Measurements from ENCODE around the gene DYDC1.
A peak's percentile ranks its signal among the peaks of the same experiment; 100 is the strongest.

DYDC1 gene

DNA sequence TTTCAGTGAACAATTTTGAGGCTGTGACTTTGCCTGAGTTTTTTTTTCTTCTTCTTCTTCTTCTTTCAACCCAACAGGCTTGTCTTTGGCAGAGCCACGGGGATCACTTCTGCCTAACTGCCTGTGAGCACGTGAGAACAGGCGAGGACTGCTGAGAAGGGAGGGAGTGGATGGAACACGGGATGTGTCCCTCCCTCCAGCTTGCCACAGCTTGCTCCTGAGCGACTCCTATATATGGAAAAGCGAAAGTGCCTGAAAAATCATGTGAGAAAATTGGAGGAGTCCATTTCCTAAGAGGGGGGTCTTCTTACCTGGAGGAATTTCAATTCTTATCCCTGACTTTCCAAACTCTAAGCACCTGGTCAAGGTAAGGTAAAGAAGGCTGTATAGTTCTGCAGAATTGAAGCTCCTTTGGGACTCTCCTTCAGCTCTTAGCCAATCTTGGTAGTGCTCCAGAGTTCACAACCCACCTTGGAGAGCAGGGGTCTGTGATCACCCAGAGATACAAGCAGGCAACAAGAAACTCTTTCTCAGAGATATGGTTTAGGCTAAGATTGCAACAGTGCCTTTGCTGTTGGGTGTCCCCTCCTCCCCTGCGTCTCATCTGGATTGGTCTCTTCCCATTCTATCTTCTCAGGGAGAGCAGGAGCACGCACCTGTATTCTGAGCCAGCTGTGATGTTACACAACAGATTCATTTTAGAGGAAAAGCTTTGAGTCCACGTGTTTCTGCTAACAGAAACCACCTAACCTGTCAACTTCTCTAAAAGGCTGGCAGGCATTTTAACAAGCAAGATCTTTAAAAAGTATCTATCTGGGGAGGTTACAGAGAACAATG is 66.9 kb downstream of the DYDC1 start, which contains the start of gene MAT1A:
TSS of gene MAT1A (minus strand) at position 208 of the 837 bp plus-strand sequence. CDS start 235 bp downstream, outside the sequence.
- peak within 1 kb of the TSS; percentile 32 to 42 for H3K4me3 ChIP-seq (ENCODE audit: low read length in 2 of 2)
- H3K27ac ChIP-seq (ENCODE audit: low read depth in 2 of 2, low read length in 2 of 2) = no peak within 1 kb of the TSS

DNA sequence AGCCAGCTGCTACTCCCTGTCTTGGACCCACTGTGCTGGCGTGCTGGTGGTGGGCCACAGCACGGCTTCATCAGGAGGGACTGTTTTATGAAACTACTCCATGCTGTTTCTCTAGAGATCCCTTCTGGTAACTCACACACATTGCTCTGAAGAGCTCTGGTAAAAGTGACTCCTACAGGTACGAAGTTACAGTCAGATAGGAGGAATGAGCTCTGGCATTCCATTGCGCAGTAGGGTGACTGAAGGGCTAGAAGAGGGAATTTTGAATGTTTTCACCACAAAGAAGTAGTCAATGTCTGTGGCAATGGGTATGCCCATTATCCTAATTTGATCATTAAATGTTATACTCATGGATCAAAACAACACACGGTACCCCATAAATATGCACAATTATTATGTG is 67.7 kb downstream of the DYDC1 start:
- Histone ChIP-seq H3K9ac (ENCODE audit: low read depth in 1 of 2, low read length in 2 of 2) (no peak overlapping the region), H3K9me3 (ENCODE audit: control insufficient read depth in 2 of 2, low read length in 2 of 2) (no peaks in the 10 kb centered on the region), H3K4me3 (ENCODE audit: low read length in 2 of 2) (no peak overlapping the region), H3K27ac (ENCODE audit: low read depth in 2 of 2, low read length in 2 of 2) (no peak overlapping the region), H3K27me3 (ENCODE audit: control insufficient read depth in 2 of 2, insufficient read depth in 2 of 2, low read length in 2 of 2) (no peaks in the 10 kb centered on the region), H3K36me3 (ENCODE audit: control insufficient read depth in 2 of 2, insufficient read depth in 2 of 2, low read length in 2 of 2) (no peaks in the 10 kb centered on the region), H3K4me1 (ENCODE audit: control insufficient read depth in 2 of 2, insufficient read depth in 2 of 2, low read length in 2 of 2) (peaks cover 3 to 4% of the 10 kb centered on the region in 2 donors)

More for the DNA sequence above, 66.9 kb downstream of the DYDC1 start, which contains the start of gene MAT1A:
- H3K9me3 ChIP-seq (ENCODE audit: control insufficient read depth in 2 of 2, low read length in 2 of 2) = no peaks in the 10 kb centered on the region
- H3K4me1 ChIP-seq (ENCODE audit: control insufficient read depth in 2 of 2, insufficient read depth in 2 of 2, low read length in 2 of 2) = peaks cover 3 to 4% of the 10 kb centered on the region in 2 donors
- no peaks in the 10 kb centered on the region for H3K36me3 ChIP-seq (ENCODE audit: control insufficient read depth in 2 of 2, insufficient read depth in 2 of 2, low read length in 2 of 2)
- H3K27me3 ChIP-seq (ENCODE audit: control insufficient read depth in 2 of 2, insufficient read depth in 2 of 2, low read length in 2 of 2) = no peaks in the 10 kb centered on the region
- no peak within 1 kb of the TSS for H3K9ac ChIP-seq (ENCODE audit: low read depth in 1 of 2, low read length in 2 of 2)
